GM23338 (cell line): ENCODE measurements around the gene IL36A.
A peak's percentile ranks its signal among the peaks of the same experiment; 100 is the strongest.

Source experiments
- CREB1 ChIP-seq: fragments of 250-450 bp; sonication (Bioruptor Pico); IDR thresholded peaks from 2 replicates; pipeline ENCODE4 v1.5.0; 2020; ENCODE audit warnings: low read depth, mild to moderate bottlenecking, moderate library complexity
- EZH2 ChIP-seq: fragments of 200-600 bp; sonication (generic); IDR thresholded peaks from one replicate; pipeline ENCODE4 v1.8.0; 2017; ENCODE audit warnings: antibody characterized with exemption, mild to moderate bottlenecking, low read depth; ENCODE audit not compliant: unreplicated experiment
- EZH2phosphoT487 ChIP-seq: fragments of 200-600 bp; sonication (generic); IDR thresholded peaks from one replicate; pipeline ENCODE4 v1.8.1; 2018; ENCODE audit warnings: antibody characterized with exemption; ENCODE audit not compliant: unreplicated experiment
- JUNB ChIP-seq: IDR thresholded peaks from one replicate; pipeline ENCODE4 v1.6.1; 2016; ENCODE audit warnings: antibody characterized with exemption; ENCODE audit not compliant: unreplicated experiment
- NANOG ChIP-seq: IDR thresholded peaks from 2 replicates; pipeline ENCODE4 v1.6.1; 2016; ENCODE audit warnings: antibody characterized with exemption, borderline replicate concordance
- POLR2AphosphoS5 ChIP-seq: IDR thresholded peaks from 2 replicates; pipeline ENCODE4 v1.6.1; 2016; ENCODE audit warnings: antibody characterized with exemption, low read depth
- STAT1 ChIP-seq: IDR thresholded peaks from one replicate; pipeline ENCODE4 v1.6.1; 2016; ENCODE audit warnings: antibody characterized with exemption; ENCODE audit not compliant: unreplicated experiment
- ZNF114 ChIP-seq: fragments of 250-450 bp; sonication (Bioruptor Pico); IDR thresholded peaks from 2 replicates; pipeline ENCODE4 v1.5.0; 2020; ENCODE audit warnings: mild to moderate bottlenecking, moderate library complexity
- ZNF331 ChIP-seq: fragments of 250-450 bp; sonication (Bioruptor Pico); IDR thresholded peaks from 2 replicates; pipeline ENCODE4 v1.5.0; 2020; ENCODE audit warnings: low read depth, mild to moderate bottlenecking, moderate library complexity
- TF ChIP-seq, protein P1 (sequence below), 2 experiments: fragments of 200-600 bp in 1 of 2; sonication (generic) in 1 of 2; conservative IDR thresholded peaks; 2 replicates each; pipeline versions ENCODE4 v1.5.1 to v1.6.1; 2016 to 2017; ENCODE audit warnings: antibody characterized with exemption in 2 of 2, low read depth in 2 of 2, mild to moderate bottlenecking in 2 of 2, moderate library complexity in 1 of 2
- TF ChIP-seq, protein P2 (sequence below): IDR thresholded peaks from one replicate; pipeline ENCODE4 v1.6.1; 2018; ENCODE audit warnings: antibody characterized with exemption; ENCODE audit not compliant: unreplicated experiment
- TF ChIP-seq, protein P3 (sequence below): fragments of 250-450 bp; sonication (Bioruptor Pico); IDR thresholded peaks from 2 replicates; pipeline ENCODE4 v1.5.0; 2020; ENCODE audit warnings: mild to moderate bottlenecking, moderate library complexity
- TF ChIP-seq, protein P4 (sequence below): IDR thresholded peaks from 2 replicates; pipeline ENCODE4 v1.6.1; 2016; ENCODE audit warnings: antibody characterized with exemption

DNA sequence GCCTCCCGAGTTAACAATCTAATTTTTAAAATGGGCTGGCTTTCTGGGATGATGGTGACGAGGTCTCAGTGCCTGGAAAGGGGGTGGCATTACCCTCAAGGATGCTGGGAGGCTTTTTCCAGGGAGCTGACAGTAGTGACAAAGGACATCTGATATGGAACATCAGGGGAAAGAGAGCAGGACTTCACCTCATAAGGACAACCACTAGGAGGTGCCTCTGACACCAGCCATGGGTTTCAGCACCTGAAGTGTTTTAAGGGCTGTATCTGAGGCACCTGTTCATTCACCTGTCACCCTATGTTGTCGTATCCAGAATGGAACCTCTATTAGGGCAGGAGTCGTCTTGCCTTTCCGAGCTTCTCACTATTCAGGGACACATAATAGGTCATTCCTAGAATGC lies 36.6 kb downstream of the IL36A start:
- TF ChIP-seq, protein P1, sequence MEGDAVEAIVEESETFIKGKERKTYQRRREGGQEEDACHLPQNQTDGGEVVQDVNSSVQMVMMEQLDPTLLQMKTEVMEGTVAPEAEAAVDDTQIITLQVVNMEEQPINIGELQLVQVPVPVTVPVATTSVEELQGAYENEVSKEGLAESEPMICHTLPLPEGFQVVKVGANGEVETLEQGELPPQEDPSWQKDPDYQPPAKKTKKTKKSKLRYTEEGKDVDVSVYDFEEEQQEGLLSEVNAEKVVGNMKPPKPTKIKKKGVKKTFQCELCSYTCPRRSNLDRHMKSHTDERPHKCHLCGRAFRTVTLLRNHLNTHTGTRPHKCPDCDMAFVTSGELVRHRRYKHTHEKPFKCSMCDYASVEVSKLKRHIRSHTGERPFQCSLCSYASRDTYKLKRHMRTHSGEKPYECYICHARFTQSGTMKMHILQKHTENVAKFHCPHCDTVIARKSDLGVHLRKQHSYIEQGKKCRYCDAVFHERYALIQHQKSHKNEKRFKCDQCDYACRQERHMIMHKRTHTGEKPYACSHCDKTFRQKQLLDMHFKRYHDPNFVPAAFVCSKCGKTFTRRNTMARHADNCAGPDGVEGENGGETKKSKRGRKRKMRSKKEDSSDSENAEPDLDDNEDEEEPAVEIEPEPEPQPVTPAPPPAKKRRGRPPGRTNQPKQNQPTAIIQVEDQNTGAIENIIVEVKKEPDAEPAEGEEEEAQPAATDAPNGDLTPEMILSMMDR (conservative IDR thresholded peaks at IDR 0.05; ENCODE audit: low read depth in 2 of 2): peak; percentile 55 to 58
- no peak for TF ChIP-seq EZH2
- TF ChIP-seq POLR2AphosphoS5: no peak
- TF ChIP-seq ZNF114 (CRISPR knock-in tag): no peak
- TF ChIP-seq CREB1 (CRISPR knock-in tag): no peak
- no peak for TF ChIP-seq EZH2phosphoT487
- TF ChIP-seq, protein P2, sequence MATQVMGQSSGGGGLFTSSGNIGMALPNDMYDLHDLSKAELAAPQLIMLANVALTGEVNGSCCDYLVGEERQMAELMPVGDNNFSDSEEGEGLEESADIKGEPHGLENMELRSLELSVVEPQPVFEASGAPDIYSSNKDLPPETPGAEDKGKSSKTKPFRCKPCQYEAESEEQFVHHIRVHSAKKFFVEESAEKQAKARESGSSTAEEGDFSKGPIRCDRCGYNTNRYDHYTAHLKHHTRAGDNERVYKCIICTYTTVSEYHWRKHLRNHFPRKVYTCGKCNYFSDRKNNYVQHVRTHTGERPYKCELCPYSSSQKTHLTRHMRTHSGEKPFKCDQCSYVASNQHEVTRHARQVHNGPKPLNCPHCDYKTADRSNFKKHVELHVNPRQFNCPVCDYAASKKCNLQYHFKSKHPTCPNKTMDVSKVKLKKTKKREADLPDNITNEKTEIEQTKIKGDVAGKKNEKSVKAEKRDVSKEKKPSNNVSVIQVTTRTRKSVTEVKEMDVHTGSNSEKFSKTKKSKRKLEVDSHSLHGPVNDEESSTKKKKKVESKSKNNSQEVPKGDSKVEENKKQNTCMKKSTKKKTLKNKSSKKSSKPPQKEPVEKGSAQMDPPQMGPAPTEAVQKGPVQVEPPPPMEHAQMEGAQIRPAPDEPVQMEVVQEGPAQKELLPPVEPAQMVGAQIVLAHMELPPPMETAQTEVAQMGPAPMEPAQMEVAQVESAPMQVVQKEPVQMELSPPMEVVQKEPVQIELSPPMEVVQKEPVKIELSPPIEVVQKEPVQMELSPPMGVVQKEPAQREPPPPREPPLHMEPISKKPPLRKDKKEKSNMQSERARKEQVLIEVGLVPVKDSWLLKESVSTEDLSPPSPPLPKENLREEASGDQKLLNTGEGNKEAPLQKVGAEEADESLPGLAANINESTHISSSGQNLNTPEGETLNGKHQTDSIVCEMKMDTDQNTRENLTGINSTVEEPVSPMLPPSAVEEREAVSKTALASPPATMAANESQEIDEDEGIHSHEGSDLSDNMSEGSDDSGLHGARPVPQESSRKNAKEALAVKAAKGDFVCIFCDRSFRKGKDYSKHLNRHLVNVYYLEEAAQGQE: no peak
- TF ChIP-seq JUNB: no peak
- no peak for TF ChIP-seq NANOG
- TF ChIP-seq, protein P3, sequence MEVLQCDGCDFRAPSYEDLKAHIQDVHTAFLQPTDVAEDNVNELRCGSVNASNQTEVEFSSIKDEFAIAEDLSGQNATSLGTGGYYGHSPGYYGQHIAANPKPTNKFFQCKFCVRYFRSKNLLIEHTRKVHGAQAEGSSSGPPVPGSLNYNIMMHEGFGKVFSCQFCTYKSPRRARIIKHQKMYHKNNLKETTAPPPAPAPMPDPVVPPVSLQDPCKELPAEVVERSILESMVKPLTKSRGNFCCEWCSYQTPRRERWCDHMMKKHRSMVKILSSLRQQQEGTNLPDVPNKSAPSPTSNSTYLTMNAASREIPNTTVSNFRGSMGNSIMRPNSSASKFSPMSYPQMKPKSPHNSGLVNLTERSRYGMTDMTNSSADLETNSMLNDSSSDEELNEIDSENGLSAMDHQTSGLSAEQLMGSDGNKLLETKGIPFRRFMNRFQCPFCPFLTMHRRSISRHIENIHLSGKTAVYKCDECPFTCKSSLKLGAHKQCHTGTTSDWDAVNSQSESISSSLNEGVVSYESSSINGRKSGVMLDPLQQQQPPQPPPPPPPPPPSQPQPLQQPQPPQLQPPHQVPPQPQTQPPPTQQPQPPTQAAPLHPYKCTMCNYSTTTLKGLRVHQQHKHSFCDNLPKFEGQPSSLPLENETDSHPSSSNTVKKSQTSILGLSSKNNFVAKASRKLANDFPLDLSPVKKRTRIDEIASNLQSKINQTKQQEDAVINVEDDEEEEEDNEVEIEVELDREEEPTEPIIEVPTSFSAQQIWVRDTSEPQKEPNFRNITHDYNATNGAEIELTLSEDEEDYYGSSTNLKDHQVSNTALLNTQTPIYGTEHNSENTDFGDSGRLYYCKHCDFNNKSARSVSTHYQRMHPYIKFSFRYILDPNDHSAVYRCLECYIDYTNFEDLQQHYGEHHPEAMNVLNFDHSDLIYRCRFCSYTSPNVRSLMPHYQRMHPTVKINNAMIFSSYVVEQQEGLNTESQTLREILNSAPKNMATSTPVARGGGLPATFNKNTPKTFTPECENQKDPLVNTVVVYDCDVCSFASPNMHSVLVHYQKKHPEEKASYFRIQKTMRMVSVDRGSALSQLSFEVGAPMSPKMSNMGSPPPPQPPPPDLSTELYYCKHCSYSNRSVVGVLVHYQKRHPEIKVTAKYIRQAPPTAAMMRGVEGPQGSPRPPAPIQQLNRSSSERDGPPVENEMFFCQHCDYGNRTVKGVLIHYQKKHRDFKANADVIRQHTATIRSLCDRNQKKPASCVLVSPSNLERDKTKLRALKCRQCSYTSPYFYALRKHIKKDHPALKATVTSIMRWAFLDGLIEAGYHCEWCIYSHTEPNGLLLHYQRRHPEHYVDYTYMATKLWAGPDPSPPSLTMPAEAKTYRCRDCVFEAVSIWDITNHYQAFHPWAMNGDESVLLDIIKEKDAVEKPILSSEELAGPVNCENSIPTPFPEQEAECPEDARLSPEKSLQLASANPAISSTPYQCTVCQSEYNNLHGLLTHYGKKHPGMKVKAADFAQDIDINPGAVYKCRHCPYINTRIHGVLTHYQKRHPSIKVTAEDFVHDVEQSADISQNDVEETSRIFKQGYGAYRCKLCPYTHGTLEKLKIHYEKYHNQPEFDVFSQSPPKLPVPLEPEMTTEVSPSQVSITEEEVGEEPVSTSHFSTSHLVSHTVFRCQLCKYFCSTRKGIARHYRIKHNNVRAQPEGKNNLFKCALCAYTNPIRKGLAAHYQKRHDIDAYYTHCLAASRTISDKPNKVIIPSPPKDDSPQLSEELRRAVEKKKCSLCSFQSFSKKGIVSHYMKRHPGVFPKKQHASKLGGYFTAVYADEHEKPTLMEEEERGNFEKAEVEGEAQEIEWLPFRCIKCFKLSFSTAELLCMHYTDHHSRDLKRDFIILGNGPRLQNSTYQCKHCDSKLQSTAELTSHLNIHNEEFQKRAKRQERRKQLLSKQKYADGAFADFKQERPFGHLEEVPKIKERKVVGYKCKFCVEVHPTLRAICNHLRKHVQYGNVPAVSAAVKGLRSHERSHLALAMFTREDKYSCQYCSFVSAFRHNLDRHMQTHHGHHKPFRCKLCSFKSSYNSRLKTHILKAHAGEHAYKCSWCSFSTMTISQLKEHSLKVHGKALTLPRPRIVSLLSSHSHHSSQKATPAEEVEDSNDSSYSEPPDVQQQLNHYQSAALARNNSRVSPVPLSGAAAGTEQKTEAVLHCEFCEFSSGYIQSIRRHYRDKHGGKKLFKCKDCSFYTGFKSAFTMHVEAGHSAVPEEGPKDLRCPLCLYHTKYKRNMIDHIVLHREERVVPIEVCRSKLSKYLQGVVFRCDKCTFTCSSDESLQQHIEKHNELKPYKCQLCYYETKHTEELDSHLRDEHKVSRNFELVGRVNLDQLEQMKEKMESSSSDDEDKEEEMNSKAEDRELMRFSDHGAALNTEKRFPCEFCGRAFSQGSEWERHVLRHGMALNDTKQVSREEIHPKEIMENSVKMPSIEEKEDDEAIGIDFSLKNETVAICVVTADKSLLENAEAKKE (CRISPR knock-in tag): no peak
- TF ChIP-seq, protein P4, sequence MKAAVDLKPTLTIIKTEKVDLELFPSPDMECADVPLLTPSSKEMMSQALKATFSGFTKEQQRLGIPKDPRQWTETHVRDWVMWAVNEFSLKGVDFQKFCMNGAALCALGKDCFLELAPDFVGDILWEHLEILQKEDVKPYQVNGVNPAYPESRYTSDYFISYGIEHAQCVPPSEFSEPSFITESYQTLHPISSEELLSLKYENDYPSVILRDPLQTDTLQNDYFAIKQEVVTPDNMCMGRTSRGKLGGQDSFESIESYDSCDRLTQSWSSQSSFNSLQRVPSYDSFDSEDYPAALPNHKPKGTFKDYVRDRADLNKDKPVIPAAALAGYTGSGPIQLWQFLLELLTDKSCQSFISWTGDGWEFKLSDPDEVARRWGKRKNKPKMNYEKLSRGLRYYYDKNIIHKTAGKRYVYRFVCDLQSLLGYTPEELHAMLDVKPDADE: no peak
- no peak for TF ChIP-seq ZNF331 (CRISPR knock-in tag)
- no peak for TF ChIP-seq STAT1
